HepG2 (cell line): ENCODE data around the gene RHOG. TPM values are rescaled to one million over a fixed set of nuclear protein-coding genes. Genes with fewer than 3 reads are reported as not detected.

Experiments used
- ATAC-seq: fragments of 200-7000 bp; cut with Tn5 transposase; 3 replicates; pipeline ENCODE4 v1.9.1; 2020; ENCODE audit warnings: mild to moderate bottlenecking, moderate library complexity
- BruUV-seq: library from RNA; stranded (reverse); fragments of 400-500 nt; replicated peaks from 2 replicates; lab custom pipeline; 2021; lab: Mats Ljungman, UMichigan
- CTCF ChIA-PET: fragments of 300-600 bp; formaldehyde crosslinking; extraction: SDS; loops from one replicate; lab custom pipeline; 2021; ENCODE audit warnings: low total read pairs, inconsistent platforms, low intra/inter-chr PET ratio; lab: Yijun Ruan, JAX
- POLR2A ChIA-PET: fragments of 350-600 bp; sonication (Branson Sonifier 250); formaldehyde crosslinking; loops from one replicate; lab custom pipeline; 2020; ENCODE audit warnings: antibody characterized with exemption, inconsistent platforms; lab: Yijun Ruan, JAX
- DNase-seq: peaks from one replicate; pipeline ENCODE4 v3.0.0-alpha.2; 2015; ENCODE audit warnings: low spot score
- FAIRE-seq: peaks from 3 replicates; lab custom pipeline; 2011; peaks lifted over from hg19 to GRCh38; lab: Jason Lieb, UNC
- H2AFZ ChIP-seq: one replicate; pipeline ENCODE4 v1.6.1; 2011; ENCODE audit warnings: low read length, inconsistent platforms
- H3K27ac ChIP-seq: fragments of 300-600 bp; 3 replicates; pipeline ENCODE4 v1.8.0; 2011; ENCODE audit warnings: mixed run types, mild to moderate bottlenecking, mixed read lengths, low read length, inconsistent platforms; ENCODE audit not compliant: insufficient read depth; ENCODE audit errors: extremely low read length
- H3K27me3 ChIP-seq, 2 experiments: fragments of 200-600 bp in 1 of 2; 2 replicates in 1 of 2; 3 replicates in 1 of 2; pipeline versions ENCODE4 v1.6.0 to v1.8.0; 2011; ENCODE audit warnings: low read length in 2 of 2, mild to moderate bottlenecking in 2 of 2, moderate library complexity in 2 of 2, inconsistent platforms in 1 of 2; ENCODE audit not compliant: insufficient read depth in 2 of 2, control insufficient read depth in 1 of 2
- H3K36me3 ChIP-seq, 2 experiments: fragments of 200-600 bp in 1 of 2; replicated peaks in 1 of 2; 2 replicates in 1 of 2; 3 replicates in 1 of 2; pipeline versions ENCODE4 v1.5.1 to v1.8.0; 2011; ENCODE audit warnings: low read length in 2 of 2, inconsistent platforms in 1 of 2; ENCODE audit not compliant: insufficient read depth in 2 of 2, control insufficient read depth in 1 of 2
- H3K4me1 ChIP-seq: 2 replicates; pipeline ENCODE4 v1.5.1; 2012; ENCODE audit warnings: low read length, inconsistent platforms; ENCODE audit not compliant: insufficient read depth
- H3K4me2 ChIP-seq: 2 replicates; pipeline ENCODE4 v1.6.0; 2011; ENCODE audit warnings: low read depth, low read length, inconsistent platforms
- H3K4me3 ChIP-seq, 3 experiments: fragments of 200-600 bp in 1 of 3; sonication (generic), shearing (Covaris generic) in 1 of 3; replicated peaks in 1 of 3; 2 replicates each; pipeline ENCODE4 v1.5.1; 2011 to 2016; ENCODE audit warnings: low read length in 3 of 3, inconsistent platforms in 2 of 3, low read depth in 2 of 3, mild to moderate bottlenecking in 2 of 3, control low read depth in 1 of 3, mixed read lengths in 1 of 3; ENCODE audit not compliant: insufficient read depth in 1 of 3
- H3K79me2 ChIP-seq: one replicate; pipeline ENCODE4 v1.6.1; 2011; ENCODE audit warnings: low read length, inconsistent platforms; ENCODE audit not compliant: insufficient read depth
- H3K9ac ChIP-seq: 2 replicates; pipeline ENCODE4 v1.6.0; 2011; ENCODE audit warnings: mild to moderate bottlenecking, low read depth, low read length, inconsistent platforms; ENCODE audit not compliant: insufficient read depth
- H3K9me3 ChIP-seq: 2 replicates; pipeline ENCODE4 v1.5.1; 2012; ENCODE audit warnings: mild to moderate bottlenecking, low read length
- H4K20me1 ChIP-seq: 2 replicates; pipeline ENCODE4 v1.6.0; 2011; ENCODE audit warnings: inconsistent platforms, mild to moderate bottlenecking, low read length, moderate library complexity; ENCODE audit not compliant: insufficient read depth
- AGO1 ChIP-seq: fragments of 200-400 bp; formaldehyde crosslinking; IDR thresholded peaks from 2 replicates; pipeline ENCODE4 v1.6.1; 2017; ENCODE audit warnings: mild to moderate bottlenecking, low read depth, low read length, moderate library complexity; ENCODE audit not compliant: poor library complexity, severe bottlenecking
- CENPT ChIP-seq: sonication (generic); formaldehyde crosslinking; IDR thresholded peaks from 2 replicates; pipeline ENCODE4 v1.8.0; 2022; ENCODE audit warnings: low read depth, mild to moderate bottlenecking, moderate library complexity, missing genetic modification reagents
- HNF4A ChIP-seq: sonication (generic); formaldehyde crosslinking; IDR thresholded peaks from 2 replicates; pipeline ENCODE4 v1.4.0; 2020; ENCODE audit warnings: missing genetic modification reagents
- MAFF ChIP-seq: IDR thresholded peaks from 2 replicates; pipeline ENCODE4 v1.6.1; 2011; ENCODE audit warnings: low read depth, low read length, improper control_type of control experiment
- NCOR1 ChIP-seq: fragments of 200-600 bp; sonication (generic); IDR thresholded peaks from 2 replicates; pipeline ENCODE4 v1.7.0; 2017; ENCODE audit warnings: antibody characterized with exemption, low read length, borderline replicate concordance
- ZNF564 ChIP-seq: sonication (generic); formaldehyde crosslinking; IDR thresholded peaks from 2 replicates; pipeline ENCODE4 v1.8.1; 2023; ENCODE audit warnings: mild to moderate bottlenecking, missing genetic modification reagents
- ZNF770 ChIP-seq: sonication (generic); formaldehyde crosslinking; IDR thresholded peaks from 2 replicates; pipeline ENCODE4 v1.5.0; 2020; ENCODE audit warnings: mild to moderate bottlenecking, missing genetic modification reagents
- ZNF775 ChIP-seq: sonication (generic); formaldehyde crosslinking; IDR thresholded peaks from 2 replicates; pipeline ENCODE4 v1.4.0; 2020; ENCODE audit warnings: missing genetic modification reagents, mild to moderate bottlenecking, moderate library complexity, borderline replicate concordance
- ZSCAN20 ChIP-seq: sonication (generic); formaldehyde crosslinking; IDR thresholded peaks from 2 replicates; pipeline ENCODE4 v1.4.0; 2020; ENCODE audit warnings: missing genetic modification reagents, mild to moderate bottlenecking, borderline replicate concordance
- WGBS: methylation state at CpG from one replicate; pipeline ENCODE4 v1.1.6; 2017; ENCODE audit warnings: low lambda C conversion rate; 5-methylcytosine and 5-hydroxymethylcytosine counted together
- in situ Hi-C: cut with HindIII; loops from 2 replicates; pipeline ENCODE4 v1.10.0; 2017; ENCODE audit warnings: low pct_unique_long_range_greater_than_20kb; ENCODE audit not compliant: extremely low pct_ligation_motif_present
- intact Hi-C: fragments of 100-400 bp; cut with micrococcal nuclease; formaldehyde crosslinking; loops from one replicate; pipeline ENCODE4 v1.10.0; 2022; ENCODE audit not compliant: unreplicated experiment
- polyA plus RNA-seq, 8 experiments: library from polyadenylated mRNA; depleted of rRNA in 3 of 8; stranded (reverse) in 7 of 8; unstranded in 1 of 8; fragments of >200 nt; fragmentation: Illumina TruSeq in 4 of 8; extraction: Trizol in 4 of 8; gene quantifications; 2 replicates each; pipeline versions ENCODE4 v1.2.1 to v1.2.3, GENCODE V29; 2011 to 2016; ENCODE audit warnings: low read depth in 4 of 8, missing spikeins in 1 of 8, mixed read lengths in 1 of 8; ENCODE audit not compliant: insufficient read depth in 1 of 8
- total RNA-seq, 5 experiments: library from RNA; depleted of rRNA; stranded (reverse); fragments of >200 nt; fragmentation: Illumina TruSeq; extraction: Trizol; gene quantifications; 2 replicates each; pipeline ENCODE4 v1.2.3, GENCODE V29; 2016; ENCODE audit warnings: low read depth in 1 of 5

RHOG gene
- total and polyA plus RNA-seq, 2 of the 13 experiments (the other 11 are each of a cell fraction or from before 2014, with no cell fraction given): 7.7 to 23.4 TPM

GRCh38 chr11:3857628-3858027 is 16.9 kb upstream of the RHOG start (continued):
- no peak for TF ChIP-seq NCOR1
- TF ChIP-seq AGO1: no peak
- no peak for TF ChIP-seq ZSCAN20
- TF ChIP-seq CENPT: no peak
- peak; percentile 40; the same call in 1 of the 2 replicates for TF ChIP-seq HNF4A (CRISPR knock-in tag)
- TF ChIP-seq ZNF564: no peak
- TF ChIP-seq MAFF: no peak

GRCh38 chr11:3856856-3857553 is 16.2 kb upstream of the RHOG start:
- intact Hi-C loops (loop anchor here (2.0 to 5.0 kb wide), 2 partner anchors 20 to 85 kb away; no protein-coding TSS in a partner anchor), in situ Hi-C loops (loop anchor here (10.0 kb wide), 1 partner anchor 108 kb away; no protein-coding TSS in a partner anchor)
- peak overlapping the region; percentile 92 for H3K4me2 ChIP-seq
- no peaks in the 10 kb centered on the region for H3K36me3 ChIP-seq
- no peak for ATAC-seq
- no peak for TF ChIP-seq ZNF775
- peak; percentile 91 for TF ChIP-seq ZNF770 (CRISPR knock-in tag)
- TF ChIP-seq, all 625 proteins: peak for 1
- Histone ChIP-seq H3K4me1 (peaks cover 66% of the 10 kb centered on the region), H3K9me3 (no peaks in the 10 kb centered on the region), H3K27me3 (no peaks in the 10 kb centered on the region; a peak in 1 of 5 replicates), H2AFZ (no peak overlapping the region), H3K9ac (peak overlapping the region; percentile 82), H4K20me1 (no peaks in the 10 kb centered on the region), H3K4me3 (peak overlapping the region; percentile 76 to 96 (median 87)), H3K27ac (no peak overlapping the region), H3K79me2 (peaks cover 60% of the 10 kb centered on the region)
- DNase-seq: no peak
- ChIA-PET POLR2A (interaction anchor here (1.1 to 3.4 kb wide), 5 partner anchors 10 to 204 kb away, joined by 4 to 44 read pairs (median 33); partner anchors contain the start of gene RHOG), CTCF (no interaction called here)
- no TSS peak for BruUV-seq
- no peak for FAIRE-seq
- 37% methylated on average over 5 of the region's 5 CpGs for WGBS
